ENCODE measurements around the gene FNDC7.
"Not testable (repeated sequence)": the region's sequence is repeated elsewhere in the genome, so short reads cannot be mapped to it uniquely, and the experiment has no call there.

GRCh38 chr1:108781575-108781944, 68.9 kb downstream of the FNDC7 start:
- TF ChIP-seq, protein P1, sequence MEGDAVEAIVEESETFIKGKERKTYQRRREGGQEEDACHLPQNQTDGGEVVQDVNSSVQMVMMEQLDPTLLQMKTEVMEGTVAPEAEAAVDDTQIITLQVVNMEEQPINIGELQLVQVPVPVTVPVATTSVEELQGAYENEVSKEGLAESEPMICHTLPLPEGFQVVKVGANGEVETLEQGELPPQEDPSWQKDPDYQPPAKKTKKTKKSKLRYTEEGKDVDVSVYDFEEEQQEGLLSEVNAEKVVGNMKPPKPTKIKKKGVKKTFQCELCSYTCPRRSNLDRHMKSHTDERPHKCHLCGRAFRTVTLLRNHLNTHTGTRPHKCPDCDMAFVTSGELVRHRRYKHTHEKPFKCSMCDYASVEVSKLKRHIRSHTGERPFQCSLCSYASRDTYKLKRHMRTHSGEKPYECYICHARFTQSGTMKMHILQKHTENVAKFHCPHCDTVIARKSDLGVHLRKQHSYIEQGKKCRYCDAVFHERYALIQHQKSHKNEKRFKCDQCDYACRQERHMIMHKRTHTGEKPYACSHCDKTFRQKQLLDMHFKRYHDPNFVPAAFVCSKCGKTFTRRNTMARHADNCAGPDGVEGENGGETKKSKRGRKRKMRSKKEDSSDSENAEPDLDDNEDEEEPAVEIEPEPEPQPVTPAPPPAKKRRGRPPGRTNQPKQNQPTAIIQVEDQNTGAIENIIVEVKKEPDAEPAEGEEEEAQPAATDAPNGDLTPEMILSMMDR (IDR thresholded peaks at IDR 0.05) = not testable (repeated sequence)
- not testable (repeated sequence) for TF ChIP-seq POLR2A (IDR thresholded peaks at IDR 0.05)

Data from uterus (tissue), 2 donors.